Hepatocyte (in vitro differentiated cells): Measurements from ENCODE around the gene IL20RB. TPM values are rescaled to one million over a fixed set of nuclear protein-coding genes. Genes with fewer than 3 reads are reported as not detected.

Source experiments
- DNase-seq: peaks from one replicate; pipeline ENCODE4 v3.0.0-alpha.2; 2016; ENCODE audit warnings: low spot score
- H2AFZ ChIP-seq: fragments of 200-600 bp; sonication (generic); 2 replicates; pipeline ENCODE4 v1.6.0; 2016; ENCODE audit warnings: antibody characterized with exemption, mild to moderate bottlenecking
- H3K27ac ChIP-seq: fragments of 200-600 bp; sonication (generic); 2 replicates; pipeline ENCODE4 v1.5.1; 2016; ENCODE audit warnings: mild to moderate bottlenecking
- H3K27me3 ChIP-seq: fragments of 200-600 bp; sonication (generic); 2 replicates; pipeline ENCODE4 v1.6.1; 2016
- H3K36me3 ChIP-seq: fragments of 200-600 bp; sonication (generic); replicated peaks from 2 replicates; pipeline ENCODE4 v1.5.1; 2016; ENCODE audit warnings: low read depth; ENCODE audit not compliant: insufficient read depth
- H3K4me1 ChIP-seq: fragments of 200-600 bp; sonication (generic); 2 replicates; pipeline ENCODE4 v1.5.1; 2016; ENCODE audit warnings: mild to moderate bottlenecking, moderate library complexity; ENCODE audit not compliant: insufficient read depth
- H3K4me2 ChIP-seq: fragments of 200-600 bp; sonication (generic); 2 replicates; pipeline ENCODE4 v1.6.0; 2016
- H3K4me3 ChIP-seq: fragments of 200-600 bp; sonication (generic); 2 replicates; pipeline ENCODE4 v1.5.1; 2016; ENCODE audit warnings: mild to moderate bottlenecking
- H3K79me2 ChIP-seq: fragments of 200-600 bp; sonication (generic); 2 replicates; pipeline ENCODE4 v1.6.0; 2017; ENCODE audit warnings: mild to moderate bottlenecking
- H3K9me2 ChIP-seq: fragments of 200-600 bp; sonication (generic); replicated peaks from 2 replicates; pipeline ENCODE4 v1.6.0; 2017; ENCODE audit warnings: mild to moderate bottlenecking; ENCODE audit not compliant: insufficient read depth
- H3K9me3 ChIP-seq: fragments of 200-600 bp; sonication (generic); 2 replicates; pipeline ENCODE4 v1.5.1; 2016; ENCODE audit warnings: low read depth, mild to moderate bottlenecking
- H4K20me1 ChIP-seq: fragments of 200-600 bp; sonication (generic); 2 replicates; pipeline ENCODE4 v1.6.0; 2016; ENCODE audit warnings: mild to moderate bottlenecking; ENCODE audit not compliant: insufficient read depth, poor library complexity, severe bottlenecking
- CTCF ChIP-seq: fragments of 200-600 bp; sonication (generic); IDR thresholded peaks from 2 replicates; pipeline ENCODE4 v1.5.1; 2016; ENCODE audit warnings: antibody characterized with exemption, mild to moderate bottlenecking; ENCODE audit not compliant: poor library complexity
- EZH2 ChIP-seq: fragments of 200-600 bp; sonication (generic); IDR thresholded peaks from 2 replicates; pipeline ENCODE4 v1.6.1; 2016; ENCODE audit warnings: antibody characterized with exemption, mild to moderate bottlenecking, borderline replicate concordance
- EZH2phosphoT487 ChIP-seq: fragments of 200-600 bp; sonication (generic); IDR thresholded peaks from one replicate; pipeline ENCODE4 v1.6.1; 2018; ENCODE audit warnings: antibody characterized with exemption, mild to moderate bottlenecking, low read depth, moderate library complexity; ENCODE audit not compliant: unreplicated experiment, severe bottlenecking
- WGBS: methylation state at CpG from one replicate; pipeline ENCODE4 v1.1.6; 2016; ENCODE audit warnings: low lambda C conversion rate; ENCODE audit errors: missing lambda C conversion rate; 5-methylcytosine and 5-hydroxymethylcytosine counted together
- polyA plus RNA-seq: library from polyadenylated mRNA; unstranded; fragments of >200 nt; fragmentation: Nextera tagmentation; extraction: Ambion mirVana; gene quantifications from 2 replicates; pipeline ENCODE4 v1.2.1, GENCODE V29; 2016
- total RNA-seq: library from RNA; depleted of rRNA; stranded (reverse); fragments of >200 nt; gene quantifications from 2 replicates; pipeline ENCODE4 v1.2.3, GENCODE V29; 2014

Gene IL20RB
- total and polyA plus RNA-seq, 2 experiments from 2014 or later, result 0.50 to 0.59 TPM

- Histone ChIP-seq H3K4me2 (no peak overlapping the region), H3K27me3 (no peaks in the 10 kb centered on the region), H2AFZ (no peak overlapping the region), H4K20me1 (no peaks in the 10 kb centered on the region), H3K4me3 (no peak overlapping the region), H3K27ac (no peak overlapping the region), H3K36me3 (no peaks in the 10 kb centered on the region), H3K9me3 (no peaks in the 10 kb centered on the region), H3K9me2 (no peaks in the 10 kb centered on the region), H3K79me2 (no peaks in the 10 kb centered on the region), H3K4me1 (no peaks in the 10 kb centered on the region)
- DNase-seq, result no peak
- 86% methylated on average over 4 of the region's 4 CpGs for WGBS
- TF ChIP-seq EZH2phosphoT487, result no peak
- no peak for TF ChIP-seq EZH2
- TF ChIP-seq CTCF, result no peak
Observed at GRCh38 chr3:137041686-137042085, 83.9 kb downstream of the IL20RB start.

- Histone ChIP-seq H3K27ac (no peak overlapping the region), H3K79me2 (no peaks in the 10 kb centered on the region), H3K9me3 (no peaks in the 10 kb centered on the region), H4K20me1 (no peaks in the 10 kb centered on the region), H3K4me1 (no peaks in the 10 kb centered on the region), H3K9me2 (no peaks in the 10 kb centered on the region), H3K4me2 (no peak overlapping the region), H3K36me3 (no peaks in the 10 kb centered on the region), H3K27me3 (no peaks in the 10 kb centered on the region), H3K4me3 (no peak overlapping the region), H2AFZ (no peak overlapping the region)
- no peak for DNase-seq
- TF ChIP-seq EZH2phosphoT487 (no peak), CTCF (no peak), EZH2 (no peak)
- WGBS, result 79% methylated on average over 4 of the region's 4 CpGs
Observed at GRCh38 chr3:137046747-137047146, 89.0 kb downstream of the IL20RB start.

GRCh38 chr3:137047240-137047639, 89.5 kb downstream of the IL20RB start:
- no peaks in the 10 kb centered on the region for H3K36me3 ChIP-seq
- no peaks in the 10 kb centered on the region for H3K27me3 ChIP-seq
- H2AFZ ChIP-seq, result no peak overlapping the region
- H3K9me3 ChIP-seq, result no peaks in the 10 kb centered on the region
- no peaks in the 10 kb centered on the region for H3K79me2 ChIP-seq
- H3K27ac ChIP-seq, result no peak overlapping the region
- DNase-seq, result no peak
- H3K4me3 ChIP-seq, result no peak overlapping the region
- H3K9me2 ChIP-seq, result no peaks in the 10 kb centered on the region
- TF ChIP-seq CTCF (no peak), EZH2 (no peak), EZH2phosphoT487 (no peak)
- no peak overlapping the region for H3K4me2 ChIP-seq
- WGBS, result 75% methylated on average over 4 of the region's 4 CpGs
- no peaks in the 10 kb centered on the region for H4K20me1 ChIP-seq
- no peaks in the 10 kb centered on the region for H3K4me1 ChIP-seq

- H3K4me2 ChIP-seq, result no peak overlapping the region
- TF ChIP-seq CTCF (no peak), EZH2 (no peak), EZH2phosphoT487 (no peak)
- no peaks in the 10 kb centered on the region for H3K36me3 ChIP-seq
- 71% methylated on average over 3 of the region's 3 CpGs for WGBS
- no peaks in the 10 kb centered on the region for H3K9me2 ChIP-seq
- no peaks in the 10 kb centered on the region for H3K4me1 ChIP-seq
- H2AFZ ChIP-seq, result no peak overlapping the region
- no peaks in the 10 kb centered on the region for H3K79me2 ChIP-seq
- no peaks in the 10 kb centered on the region for H4K20me1 ChIP-seq
- no peak overlapping the region for H3K4me3 ChIP-seq
- no peaks in the 10 kb centered on the region for H3K9me3 ChIP-seq
- DNase-seq, result no peak
- H3K27me3 ChIP-seq, result no peaks in the 10 kb centered on the region
- H3K27ac ChIP-seq, result no peak overlapping the region
Observed at GRCh38 chr3:137050281-137050680, 92.5 kb downstream of the IL20RB start.
